ENCODE results near the gene HPGDS.
"Not testable (repeated sequence)": the region's sequence is repeated elsewhere in the genome, so short reads cannot be mapped to it uniquely, and the experiment has no call there.

The HPGDS gene

GRCh38 chr4:94342694-94343093 lies at the start of gene HPGDS:
Gene HPGDS (minus strand): TSS chr4:94342836. CDS start chr4:94334629, 8,207 bp downstream.
- no peak for DNase-seq (ENCODE audit: low read depth, low spot score)

GRCh38 chr4:94390804-94391410 lies 48.3 kb upstream of the HPGDS start:
- no peak overlapping the region for H3K4me3 ChIP-seq
- no peaks in the 10 kb centered on the region for H3K36me3 ChIP-seq (ENCODE audit: insufficient read depth, low read length)
- no peak for DNase-seq (ENCODE audit: low read depth, low spot score)
- no peak overlapping the region for H3K9ac ChIP-seq (ENCODE audit: insufficient read length)
- TF ChIP-seq FOXP2 (optimal IDR thresholded peaks at IDR 0.05; ENCODE audit: control extremely low read depth, extremely low read length, insufficient read depth): no peak
- no peak for TF ChIP-seq EZH2 (IDR thresholded peaks at IDR 0.05)
- no peak for TF ChIP-seq POLR2AphosphoS5 (IDR thresholded peaks at IDR 0.05; ENCODE audit: borderline replicate concordance, low read depth, low read length)
- no peaks in the 10 kb centered on the region for H3K9me3 ChIP-seq (ENCODE audit: low read depth, low read length)
- H3K27ac ChIP-seq: no peak overlapping the region

More at GRCh38 chr4:94342694-94343093, at the start of gene HPGDS:
- Histone ChIP-seq H3K36me3 (ENCODE audit: insufficient read depth, low read length) (no peaks in the 10 kb centered on the region), H3K9ac (ENCODE audit: insufficient read length) (no peak within 1 kb of the TSS), H3K4me3 (no peak within 1 kb of the TSS; the same call in 1 of the 2 replicates), H3K27ac (no peak within 1 kb of the TSS), H3K9me3 (ENCODE audit: low read depth, low read length) (no peaks in the 10 kb centered on the region)
- no peak for TF ChIP-seq FOXP2 (optimal IDR thresholded peaks at IDR 0.05; ENCODE audit: control extremely low read depth, extremely low read length, insufficient read depth)
- TF ChIP-seq POLR2AphosphoS5 (IDR thresholded peaks at IDR 0.05; ENCODE audit: borderline replicate concordance, low read depth, low read length): no peak
- TF ChIP-seq EZH2 (IDR thresholded peaks at IDR 0.05): no peak

- Histone ChIP-seq H3K9ac (ENCODE audit: insufficient read length) (no peak overlapping the region), H3K36me3 (ENCODE audit: insufficient read depth, low read length) (no peaks in the 10 kb centered on the region), H3K4me3 (no peak overlapping the region), H3K27ac (no peak overlapping the region), H3K9me3 (ENCODE audit: low read depth, low read length) (no peaks in the 10 kb centered on the region)
- TF ChIP-seq EZH2 (IDR thresholded peaks at IDR 0.05) (no peak), FOXP2 (optimal IDR thresholded peaks at IDR 0.05; ENCODE audit: control extremely low read depth, extremely low read length, insufficient read depth) (no peak), POLR2AphosphoS5 (IDR thresholded peaks at IDR 0.05; ENCODE audit: borderline replicate concordance, low read depth, low read length) (no peak)
- no peak for DNase-seq (ENCODE audit: low read depth, low spot score)
Observed at GRCh38 chr4:94389595-94390267, 47.1 kb upstream of the HPGDS start.

- not testable (repeated sequence) for H3K36me3 ChIP-seq (ENCODE audit: insufficient read depth, low read length); H3K9me3 ChIP-seq (ENCODE audit: low read depth, low read length); H3K9ac ChIP-seq (ENCODE audit: insufficient read length); H3K4me3 ChIP-seq; H3K27ac ChIP-seq; DNase-seq (ENCODE audit: low read depth, low spot score)
Observed at GRCh38 chr4:94387965-94388364, 45.3 kb upstream of the HPGDS start.

- not testable (repeated sequence) for DNase-seq (ENCODE audit: low read depth, low spot score); H3K4me3 ChIP-seq; H3K9ac ChIP-seq (ENCODE audit: insufficient read length); H3K9me3 ChIP-seq (ENCODE audit: low read depth, low read length); H3K36me3 ChIP-seq (ENCODE audit: insufficient read depth, low read length); H3K27ac ChIP-seq
Observed at GRCh38 chr4:94385452-94385851, 42.8 kb upstream of the HPGDS start.

GRCh38 chr4:94382891-94383290 lies 40.3 kb upstream of the HPGDS start:
- H3K9ac ChIP-seq (ENCODE audit: insufficient read length); H3K4me3 ChIP-seq; DNase-seq (ENCODE audit: low read depth, low spot score); H3K36me3 ChIP-seq (ENCODE audit: insufficient read depth, low read length); H3K27ac ChIP-seq; H3K9me3 ChIP-seq (ENCODE audit: low read depth, low read length): not testable (repeated sequence)

GRCh38 chr4:94378047-94378446 lies 35.4 kb upstream of the HPGDS start:
- no peak overlapping the region for H3K9ac ChIP-seq (ENCODE audit: insufficient read length)
- no peak overlapping the region for H3K27ac ChIP-seq
- no peak for DNase-seq (ENCODE audit: low read depth, low spot score)
- TF ChIP-seq EZH2 (IDR thresholded peaks at IDR 0.05) (no peak), POLR2AphosphoS5 (IDR thresholded peaks at IDR 0.05; ENCODE audit: borderline replicate concordance, low read depth, low read length) (no peak), FOXP2 (optimal IDR thresholded peaks at IDR 0.05; ENCODE audit: control extremely low read depth, extremely low read length, insufficient read depth) (no peak)
- no peaks in the 10 kb centered on the region for H3K9me3 ChIP-seq (ENCODE audit: low read depth, low read length)
- H3K4me3 ChIP-seq: no peak overlapping the region
- no peaks in the 10 kb centered on the region for H3K36me3 ChIP-seq (ENCODE audit: insufficient read depth, low read length)

GRCh38 chr4:94377294-94377693 lies 34.7 kb upstream of the HPGDS start:
- TF ChIP-seq FOXP2 (optimal IDR thresholded peaks at IDR 0.05; ENCODE audit: control extremely low read depth, extremely low read length, insufficient read depth): no peak
- TF ChIP-seq EZH2 (IDR thresholded peaks at IDR 0.05): no peak
- TF ChIP-seq POLR2AphosphoS5 (IDR thresholded peaks at IDR 0.05; ENCODE audit: borderline replicate concordance, low read depth, low read length): no peak
- H3K9me3 ChIP-seq (ENCODE audit: low read depth, low read length): no peaks in the 10 kb centered on the region
- no peak overlapping the region for H3K4me3 ChIP-seq
- no peaks in the 10 kb centered on the region for H3K36me3 ChIP-seq (ENCODE audit: insufficient read depth, low read length)
- no peak overlapping the region for H3K9ac ChIP-seq (ENCODE audit: insufficient read length)
- DNase-seq (ENCODE audit: low read depth, low spot score): no peak
- H3K27ac ChIP-seq: no peak overlapping the region

- Histone ChIP-seq H3K36me3 (ENCODE audit: insufficient read depth, low read length) (no peaks in the 10 kb centered on the region), H3K9me3 (ENCODE audit: low read depth, low read length) (no peaks in the 10 kb centered on the region), H3K27ac (no peak overlapping the region), H3K9ac (ENCODE audit: insufficient read length) (no peak overlapping the region), H3K4me3 (no peak overlapping the region)
- DNase-seq (ENCODE audit: low read depth, low spot score): no peak
- no peak for TF ChIP-seq EZH2 (IDR thresholded peaks at IDR 0.05)
- TF ChIP-seq POLR2AphosphoS5 (IDR thresholded peaks at IDR 0.05; ENCODE audit: borderline replicate concordance, low read depth, low read length): no peak
- no peak for TF ChIP-seq FOXP2 (optimal IDR thresholded peaks at IDR 0.05; ENCODE audit: control extremely low read depth, extremely low read length, insufficient read depth)
Observed at GRCh38 chr4:94375364-94375763, 32.7 kb upstream of the HPGDS start.
